GM23248 (cell line): ENCODE results near the gene CWC25. TPM values are rescaled to one million over a fixed set of nuclear protein-coding genes. Genes with fewer than 3 reads are reported as not detected.
"Not testable (repeated sequence)": the region's sequence is repeated elsewhere in the genome, so short reads cannot be mapped to it uniquely, and the experiment has no call there.

Experiments used
- DNase-seq: peaks from one replicate; pipeline ENCODE4 v3.0.0-alpha.2; 2015
- H2AFZ ChIP-seq: fragments of 200-600 bp; sonication (generic); 2 replicates; pipeline ENCODE4 v1.6.1; 2016; ENCODE audit warnings: antibody characterized with exemption
- H3F3A ChIP-seq: fragments of 200-600 bp; sonication (generic); 2 replicates; pipeline ENCODE4 v1.6.1; 2016; ENCODE audit warnings: mild to moderate bottlenecking, antibody characterized with exemption, mixed run types; ENCODE audit not compliant: insufficient read depth
- H3K27ac ChIP-seq: fragments of 200-600 bp; sonication (generic); 2 replicates; pipeline ENCODE4 v1.5.1; 2016; ENCODE audit warnings: mild to moderate bottlenecking
- H3K27me3 ChIP-seq: fragments of 200-600 bp; sonication (generic); replicated peaks from 2 replicates; pipeline ENCODE4 v1.6.1; 2016; ENCODE audit warnings: mild to moderate bottlenecking; ENCODE audit not compliant: insufficient read depth
- H3K36me3 ChIP-seq: fragments of 200-600 bp; sonication (generic); 2 replicates; pipeline ENCODE4 v1.6.1; 2016; ENCODE audit warnings: low read depth, mild to moderate bottlenecking
- H3K4me1 ChIP-seq: fragments of 200-600 bp; sonication (generic); 2 replicates; pipeline ENCODE4 v1.6.1; 2016; ENCODE audit warnings: mild to moderate bottlenecking; ENCODE audit not compliant: insufficient read depth
- H3K4me2 ChIP-seq: fragments of 200-600 bp; sonication (generic); one replicate; pipeline ENCODE4 v1.6.1; 2016; ENCODE audit warnings: mild to moderate bottlenecking; ENCODE audit not compliant: unreplicated experiment
- H3K4me3 ChIP-seq: fragments of 200-600 bp; sonication (generic); 2 replicates; pipeline ENCODE4 v1.5.1; 2016; ENCODE audit warnings: mild to moderate bottlenecking
- H3K79me2 ChIP-seq: fragments of 200-600 bp; sonication (generic); 2 replicates; pipeline ENCODE4 v1.6.1; 2016; ENCODE audit warnings: mild to moderate bottlenecking; ENCODE audit not compliant: insufficient read depth
- H3K9ac ChIP-seq: fragments of 200-600 bp; sonication (generic); 2 replicates; pipeline ENCODE4 v1.6.1; 2016; ENCODE audit warnings: mild to moderate bottlenecking
- H3K9me2 ChIP-seq: fragments of 200-600 bp; sonication (generic); 2 replicates; pipeline ENCODE4 v1.6.1; 2016; ENCODE audit warnings: mixed run types, mild to moderate bottlenecking, moderate library complexity; ENCODE audit not compliant: insufficient read depth
- H3K9me3 ChIP-seq: fragments of 200-600 bp; sonication (generic); one replicate; pipeline ENCODE4 v1.6.1; 2017; ENCODE audit warnings: low read depth
- H4K20me1 ChIP-seq: fragments of 200-600 bp; sonication (generic); 2 replicates; pipeline ENCODE4 v1.6.0; 2016; ENCODE audit not compliant: insufficient read depth
- EZH2 ChIP-seq: fragments of 200-600 bp; sonication (generic); IDR thresholded peaks from 2 replicates; pipeline ENCODE4 v1.6.1; 2018; ENCODE audit warnings: antibody characterized with exemption, mild to moderate bottlenecking; ENCODE audit not compliant: insufficient read depth, poor library complexity, severe bottlenecking
- EZH2phosphoT487 ChIP-seq: fragments of 200-600 bp; sonication (generic); IDR thresholded peaks from 2 replicates; pipeline ENCODE4 v1.6.1; 2018; ENCODE audit warnings: antibody characterized with exemption, moderate library complexity, mild to moderate bottlenecking, low read depth; ENCODE audit not compliant: insufficient read depth
- WGBS, 2 experiments: methylation state at CpG; one replicate each; pipeline ENCODE4 v1.1.6; 2015 to 2017; ENCODE audit warnings: low lambda C conversion rate in 2 of 2, low coverage in 1 of 2; ENCODE audit errors: missing lambda C conversion rate in 2 of 2; 5-methylcytosine and 5-hydroxymethylcytosine counted together
- in situ Hi-C: fragments of 300-500 bp; cut with MboI; formaldehyde crosslinking; loops from 2 replicates; pipeline ENCODE4 v1.15.0; 2020
- polyA plus RNA-seq: library from polyadenylated mRNA; unstranded; fragments of >200 nt; fragmentation: Nextera tagmentation; extraction: Ambion mirVana; gene quantifications from 2 replicates; pipeline ENCODE4 v1.2.1, GENCODE V29; 2016
- total RNA-seq: library from RNA; depleted of rRNA; stranded (reverse); fragments of >200 nt; shearing (Covaris generic); gene quantifications from 2 replicates; pipeline ENCODE4 v1.2.3, GENCODE V29; 2014

Gene CWC25
- total and polyA plus RNA-seq, 2 experiments from 2014 or later, result 9.7 to 14.2 TPM

GRCh38 chr17:38794221-38794620, 30.9 kb downstream of the CWC25 start:
- peaks cover 33% of the 10 kb centered on the region for H3F3A ChIP-seq
- H3K4me3 ChIP-seq, result no peak overlapping the region
- in situ Hi-C loops, result no loop called here
- no peak overlapping the region for H3K4me2 ChIP-seq
- DNase-seq, result no peak
- H3K9me2 ChIP-seq, result no peaks in the 10 kb centered on the region
- H3K4me1 ChIP-seq, result peaks cover 26% of the 10 kb centered on the region
- no peak overlapping the region for H2AFZ ChIP-seq
- H3K9me3 ChIP-seq, result no peaks in the 10 kb centered on the region
- TF ChIP-seq EZH2 (no peak), EZH2phosphoT487 (no peak)
- H3K79me2 ChIP-seq, result peaks cover 100% of the 10 kb centered on the region
- H3K36me3 ChIP-seq, result no peaks in the 10 kb centered on the region
- H3K27ac ChIP-seq, result no peak overlapping the region
- H3K9ac ChIP-seq, result no peak overlapping the region
- 89 to 96% methylated on average over 5 of the region's 5 CpGs for WGBS, 2 experiments
- no peaks in the 10 kb centered on the region for H3K27me3 ChIP-seq
- H4K20me1 ChIP-seq, result 0 out of 2 replicates have a peak, but pooled peaks cover 4% of the 10 kb centered on the region

- H2AFZ ChIP-seq, result no peak overlapping the region
- no peak overlapping the region for H3K4me3 ChIP-seq
- WGBS, 2 experiments, result 80 to 88% methylated on average over 5 of the region's 5 CpGs
- H3F3A ChIP-seq, result peaks cover 11% of the 10 kb centered on the region; the same call in 1 of the 2 replicates
- H3K4me1 ChIP-seq, result peaks cover 9% of the 10 kb centered on the region
- H3K9ac ChIP-seq, result no peak overlapping the region
- H3K27ac ChIP-seq, result no peak overlapping the region
- no peaks in the 10 kb centered on the region for H3K27me3 ChIP-seq
- TF ChIP-seq EZH2 (no peak), EZH2phosphoT487 (no peak)
- in situ Hi-C loops, result no loop called here
- H3K9me2 ChIP-seq, result no peaks in the 10 kb centered on the region
- peaks cover 4% of the 10 kb centered on the region; the same call in 1 of the 2 replicates for H4K20me1 ChIP-seq
- H3K4me2 ChIP-seq, result no peak overlapping the region
- no peak for DNase-seq
- no peaks in the 10 kb centered on the region for H3K9me3 ChIP-seq
- no peaks in the 10 kb centered on the region for H3K36me3 ChIP-seq
- H3K79me2 ChIP-seq, result peaks cover 100% of the 10 kb centered on the region
Measured at GRCh38 chr17:38791162-38791561, 34.0 kb downstream of the CWC25 start.

- H2AFZ ChIP-seq, H3F3A ChIP-seq, in situ Hi-C loops, H3K4me2 ChIP-seq, H3K9me3 ChIP-seq, H3K9ac ChIP-seq, H3K27ac ChIP-seq, H3K9me2 ChIP-seq, DNase-seq, H3K4me1 ChIP-seq, H3K4me3 ChIP-seq, H4K20me1 ChIP-seq, H3K36me3 ChIP-seq, H3K27me3 ChIP-seq: not testable (repeated sequence)
- 84 to 87% methylated on average over 13 of the region's 13 CpGs for WGBS, 2 experiments
- peaks cover 96% of the 10 kb centered on the region for H3K79me2 ChIP-seq
Measured at GRCh38 chr17:38790148-38790707, 34.9 kb downstream of the CWC25 start.

- H2AFZ ChIP-seq, result no peak overlapping the region
- no peak overlapping the region for H3K27ac ChIP-seq
- H3K4me1 ChIP-seq, result peaks cover 9% of the 10 kb centered on the region
- no peaks in the 10 kb centered on the region for H3K27me3 ChIP-seq
- peaks cover 11% of the 10 kb centered on the region for H3K36me3 ChIP-seq
- in situ Hi-C loops, result no loop called here
- peaks cover 5% of the 10 kb centered on the region; the same call in 1 of the 2 replicates for H3F3A ChIP-seq
- no peak for TF ChIP-seq EZH2phosphoT487
- TF ChIP-seq EZH2, result no peak
- no peaks in the 10 kb centered on the region for H3K9me2 ChIP-seq
- H3K9ac ChIP-seq, result no peak overlapping the region
- peaks cover 4% of the 10 kb centered on the region; the same call in 1 of the 2 replicates for H4K20me1 ChIP-seq
- no peaks in the 10 kb centered on the region for H3K9me3 ChIP-seq
- no peak overlapping the region for H3K4me3 ChIP-seq
- H3K4me2 ChIP-seq, result peak overlapping the region; percentile 35
- WGBS, 2 experiments, result 0 to 7% methylated on average over 1 of the region's 1 CpG
- DNase-seq, result peak; percentile 15
- peaks cover 85% of the 10 kb centered on the region for H3K79me2 ChIP-seq
Measured at GRCh38 chr17:38789185-38789584, 35.9 kb downstream of the CWC25 start.

GRCh38 chr17:38787999-38788398, 37.1 kb downstream of the CWC25 start:
- Histone ChIP-seq H3K79me2 (peaks cover 74% of the 10 kb centered on the region), H3K36me3 (peaks cover 22% of the 10 kb centered on the region)
- H3K4me3 ChIP-seq, H4K20me1 ChIP-seq, H3K9ac ChIP-seq, H3K27me3 ChIP-seq, H2AFZ ChIP-seq, H3K4me1 ChIP-seq, H3K27ac ChIP-seq, H3F3A ChIP-seq, H3K4me2 ChIP-seq, H3K9me3 ChIP-seq, DNase-seq, in situ Hi-C loops, H3K9me2 ChIP-seq: not testable (repeated sequence)
- WGBS, 2 experiments, result 98 to 99% methylated on average over 4 of the region's 4 CpGs
